Stimulated activated memory B cell treated with anti-CD40 and anti-IgM and Interleukin-4, amounts not matched to agents 10 μg/mL and 1 μg/mL and 100 μg/mL, for 72 hours (primary cell): ENCODE measurements around the gene TP73.

Experiments
- ATAC-seq: fragments of 150-1000 bp; cut with Tn5 transposase; 2 replicates; pipeline ENCODE4 v1.10.0; 2021
- H3K27ac Mint-ChIP-seq: one replicate; pipeline ENCODE4 v1.8.0; 2022; ENCODE audit warnings: mild to moderate bottlenecking, mixed read lengths
- H3K27me3 Mint-ChIP-seq: one replicate; pipeline ENCODE4 v1.8.0; 2022; ENCODE audit warnings: mixed read lengths
- H3K36me3 Mint-ChIP-seq: one replicate; pipeline ENCODE4 v1.8.0; 2022; ENCODE audit warnings: mixed read lengths
- H3K4me1 Mint-ChIP-seq: one replicate; pipeline ENCODE4 v1.8.0; 2022; ENCODE audit warnings: mixed read lengths
- H3K4me3 Mint-ChIP-seq: one replicate; pipeline ENCODE4 v1.8.0; 2022; ENCODE audit warnings: mild to moderate bottlenecking, moderate library complexity, mixed read lengths
- H3K9me3 Mint-ChIP-seq: one replicate; pipeline ENCODE4 v1.8.0; 2022; ENCODE audit warnings: mixed read lengths

The TP73 gene

GRCh38 chr1:3733094-3733882, 81.0 kb downstream of the TP73 start:
- Mint-ChIP-seq H3K27me3 (peaks cover 12% of the 10 kb centered on the region), H3K27ac (no peak overlapping the region), H3K36me3 (no peaks in the 10 kb centered on the region), H3K4me3 (no peak overlapping the region), H3K9me3 (no peaks in the 10 kb centered on the region), H3K4me1 (no peaks in the 10 kb centered on the region)
- ATAC-seq, result no peak

- Mint-ChIP-seq H3K27me3 (peaks cover 4% of the 10 kb centered on the region), H3K36me3 (no peaks in the 10 kb centered on the region), H3K4me3 (no peak overlapping the region), H3K4me1 (no peaks in the 10 kb centered on the region), H3K9me3 (no peaks in the 10 kb centered on the region), H3K27ac (no peak overlapping the region)
- no peak for ATAC-seq
These were observed 81.7 kb downstream of the TP73 start for GRCh38 chr1:3733883-3734589.

GRCh38 chr1:3734602-3735001, 82.3 kb downstream of the TP73 start:
- H3K36me3 Mint-ChIP-seq, result no peaks in the 10 kb centered on the region
- H3K4me3 Mint-ChIP-seq, result no peak overlapping the region
- H3K27me3 Mint-ChIP-seq, result no peaks in the 10 kb centered on the region
- H3K9me3 Mint-ChIP-seq, result no peaks in the 10 kb centered on the region
- H3K4me1 Mint-ChIP-seq, result no peaks in the 10 kb centered on the region
- no peak for ATAC-seq
- H3K27ac Mint-ChIP-seq, result no peak overlapping the region

- no peaks in the 10 kb centered on the region for H3K36me3 Mint-ChIP-seq
- no peak for ATAC-seq
These were observed 82.8 kb downstream of the TP73 start for GRCh38 chr1:3735027-3735681.

GRCh38 chr1:3735688-3736087, 83.4 kb downstream of the TP73 start:
- no peaks in the 10 kb centered on the region for H3K27me3 Mint-ChIP-seq
- H3K4me1 Mint-ChIP-seq, result no peaks in the 10 kb centered on the region
- no peaks in the 10 kb centered on the region for H3K36me3 Mint-ChIP-seq
- ATAC-seq, result no peak
- no peak overlapping the region for H3K27ac Mint-ChIP-seq
- no peaks in the 10 kb centered on the region for H3K9me3 Mint-ChIP-seq
- no peak overlapping the region for H3K4me3 Mint-ChIP-seq

More at GRCh38 chr1:3735027-3735681, 82.8 kb downstream of the TP73 start:
- Mint-ChIP-seq H3K27me3 (no peaks in the 10 kb centered on the region), H3K4me3 (no peak overlapping the region), H3K9me3 (no peaks in the 10 kb centered on the region), H3K4me1 (no peaks in the 10 kb centered on the region), H3K27ac (no peak overlapping the region)

- no peaks in the 10 kb centered on the region for H3K9me3 Mint-ChIP-seq
- H3K4me1 Mint-ChIP-seq, result no peaks in the 10 kb centered on the region
- no peak overlapping the region for H3K27ac Mint-ChIP-seq
- H3K4me3 Mint-ChIP-seq, result no peak overlapping the region
- ATAC-seq, result no peak
- H3K27me3 Mint-ChIP-seq, result no peaks in the 10 kb centered on the region
- H3K36me3 Mint-ChIP-seq, result no peaks in the 10 kb centered on the region
These were observed 83.8 kb downstream of the TP73 start for GRCh38 chr1:3736131-3736561.

GRCh38 chr1:3736708-3737107, 84.4 kb downstream of the TP73 start:
- Mint-ChIP-seq H3K9me3 (no peaks in the 10 kb centered on the region), H3K27me3 (no peaks in the 10 kb centered on the region), H3K4me1 (peaks cover 4% of the 10 kb centered on the region), H3K36me3 (peaks cover 4% of the 10 kb centered on the region), H3K4me3 (no peak overlapping the region), H3K27ac (no peak overlapping the region)
- ATAC-seq, result no peak

GRCh38 chr1:3738943-3739342, 86.6 kb downstream of the TP73 start:
- Mint-ChIP-seq H3K9me3 (no peaks in the 10 kb centered on the region), H3K4me1 (peaks cover 6% of the 10 kb centered on the region), H3K4me3 (no peak overlapping the region), H3K27ac (no peak overlapping the region), H3K36me3 (peaks cover 6% of the 10 kb centered on the region), H3K27me3 (no peaks in the 10 kb centered on the region)
- ATAC-seq, result no peak

GRCh38 chr1:3740042-3740441, 87.7 kb downstream of the TP73 start:
- Mint-ChIP-seq H3K4me3 (no peak overlapping the region), H3K27me3 (no peaks in the 10 kb centered on the region), H3K36me3 (peaks cover 6% of the 10 kb centered on the region), H3K27ac (no peak overlapping the region), H3K9me3 (no peaks in the 10 kb centered on the region), H3K4me1 (peaks cover 12% of the 10 kb centered on the region)
- no peak for ATAC-seq

- Mint-ChIP-seq H3K4me3 (no peak overlapping the region), H3K9me3 (no peaks in the 10 kb centered on the region), H3K27me3 (no peaks in the 10 kb centered on the region), H3K4me1 (peaks cover 19% of the 10 kb centered on the region), H3K27ac (no peak overlapping the region), H3K36me3 (peaks cover 11% of the 10 kb centered on the region)
- ATAC-seq, result no peak
These were observed 88.4 kb downstream of the TP73 start for GRCh38 chr1:3740752-3741151.

GRCh38 chr1:3741566-3742438, 89.5 kb downstream of the TP73 start:
- Mint-ChIP-seq H3K27me3 (no peaks in the 10 kb centered on the region), H3K36me3 (peaks cover 11% of the 10 kb centered on the region), H3K27ac (no peak overlapping the region), H3K9me3 (no peaks in the 10 kb centered on the region), H3K4me1 (peaks cover 30% of the 10 kb centered on the region), H3K4me3 (no peak overlapping the region)
- no peak for ATAC-seq

GRCh38 chr1:3742439-3743298, 90.4 kb downstream of the TP73 start:
- no peaks in the 10 kb centered on the region for H3K27me3 Mint-ChIP-seq
- H3K9me3 Mint-ChIP-seq, result no peaks in the 10 kb centered on the region
- no peak overlapping the region for H3K27ac Mint-ChIP-seq
- H3K4me3 Mint-ChIP-seq, result no peak overlapping the region
- H3K36me3 Mint-ChIP-seq, result peaks cover 11% of the 10 kb centered on the region
- peaks cover 32% of the 10 kb centered on the region for H3K4me1 Mint-ChIP-seq
- no peak for ATAC-seq

GRCh38 chr1:3743421-3743820, 91.1 kb downstream of the TP73 start:
- H3K4me1 Mint-ChIP-seq, result peaks cover 39% of the 10 kb centered on the region
- H3K36me3 Mint-ChIP-seq, result peaks cover 11% of the 10 kb centered on the region
- no peak for ATAC-seq
- H3K27me3 Mint-ChIP-seq, result no peaks in the 10 kb centered on the region
- no peaks in the 10 kb centered on the region for H3K9me3 Mint-ChIP-seq
- no peak overlapping the region for H3K4me3 Mint-ChIP-seq
- H3K27ac Mint-ChIP-seq, result no peak overlapping the region

- Mint-ChIP-seq H3K27ac (no peak overlapping the region), H3K36me3 (peaks cover 11% of the 10 kb centered on the region), H3K4me3 (no peak overlapping the region), H3K4me1 (peaks cover 39% of the 10 kb centered on the region), H3K27me3 (no peaks in the 10 kb centered on the region), H3K9me3 (no peaks in the 10 kb centered on the region)
- ATAC-seq, result no peak
These were observed 91.5 kb downstream of the TP73 start for GRCh38 chr1:3743826-3744225.
